GM19372 (cell line): ENCODE measurements around the gene MAPK7.
"Not testable (repeated sequence)": the region's sequence is repeated elsewhere in the genome, so short reads cannot be mapped to it uniquely, and the experiment has no call there.

ENCODE experiments used
- ATAC-seq: cut with Tn5 transposase; IDR thresholded peaks from one replicate; pipeline ENCODE4 v1.9.1; 2021; ENCODE audit warnings: mild to moderate bottlenecking, low read depth, moderate library complexity; ENCODE audit not compliant: unreplicated experiment

Gene MAPK7

GRCh38 chr17:19342611-19343255 is 35.6 kb upstream of the MAPK7 start:
- no peak for ATAC-seq

DNA sequence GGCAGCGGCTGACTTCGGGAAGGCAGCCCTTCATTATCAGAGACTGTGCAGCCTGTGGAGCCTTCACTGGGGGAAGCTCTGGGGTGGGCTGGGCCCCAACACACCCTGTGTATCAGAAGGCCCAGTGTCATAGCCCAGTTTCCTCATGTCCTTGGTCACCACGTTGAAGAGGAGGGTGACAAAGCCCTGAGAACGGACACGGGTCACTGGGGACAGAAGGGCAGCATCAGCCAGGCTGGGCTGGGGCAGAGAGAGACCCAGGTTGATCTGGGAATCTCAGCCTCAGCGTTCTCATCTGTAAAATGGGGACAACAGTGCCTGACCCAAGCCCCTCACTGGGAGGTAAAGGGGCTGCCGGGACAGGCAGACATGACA is 35.1 kb upstream of the MAPK7 start:
- no peak for ATAC-seq

DNA sequence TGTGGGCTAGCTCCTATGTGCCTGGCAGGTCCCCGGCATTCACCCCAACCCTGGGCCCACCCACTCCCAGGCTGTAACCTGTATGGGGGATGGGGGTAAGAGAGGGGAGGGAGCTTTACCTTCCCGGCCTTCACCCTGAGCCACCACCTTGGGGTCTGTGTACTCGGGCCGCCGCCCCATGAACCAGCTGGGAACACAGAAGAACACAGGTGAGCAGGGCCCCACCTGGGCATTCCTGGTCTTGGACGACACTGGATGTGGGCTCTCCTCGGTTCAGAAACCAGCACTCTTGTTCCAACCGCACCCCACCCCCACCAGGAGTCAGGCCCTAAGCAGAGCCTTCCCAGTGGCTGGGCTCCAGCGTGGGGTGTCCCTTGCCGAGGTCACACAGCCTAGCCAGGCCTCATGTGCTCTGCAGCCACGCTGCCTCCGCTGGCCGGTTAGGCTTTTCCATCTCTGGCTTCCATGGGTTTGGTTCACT is 34.6 kb upstream of the MAPK7 start:
- no peak for ATAC-seq

GRCh38 chr17:19344311-19345066 is 33.8 kb upstream of the MAPK7 start:
- ATAC-seq: no peak

GRCh38 chr17:19345067-19345460 is 33.2 kb upstream of the MAPK7 start:
- ATAC-seq: no peak

GRCh38 chr17:19345486-19346350 is 32.6 kb upstream of the MAPK7 start:
- no peak for ATAC-seq

DNA sequence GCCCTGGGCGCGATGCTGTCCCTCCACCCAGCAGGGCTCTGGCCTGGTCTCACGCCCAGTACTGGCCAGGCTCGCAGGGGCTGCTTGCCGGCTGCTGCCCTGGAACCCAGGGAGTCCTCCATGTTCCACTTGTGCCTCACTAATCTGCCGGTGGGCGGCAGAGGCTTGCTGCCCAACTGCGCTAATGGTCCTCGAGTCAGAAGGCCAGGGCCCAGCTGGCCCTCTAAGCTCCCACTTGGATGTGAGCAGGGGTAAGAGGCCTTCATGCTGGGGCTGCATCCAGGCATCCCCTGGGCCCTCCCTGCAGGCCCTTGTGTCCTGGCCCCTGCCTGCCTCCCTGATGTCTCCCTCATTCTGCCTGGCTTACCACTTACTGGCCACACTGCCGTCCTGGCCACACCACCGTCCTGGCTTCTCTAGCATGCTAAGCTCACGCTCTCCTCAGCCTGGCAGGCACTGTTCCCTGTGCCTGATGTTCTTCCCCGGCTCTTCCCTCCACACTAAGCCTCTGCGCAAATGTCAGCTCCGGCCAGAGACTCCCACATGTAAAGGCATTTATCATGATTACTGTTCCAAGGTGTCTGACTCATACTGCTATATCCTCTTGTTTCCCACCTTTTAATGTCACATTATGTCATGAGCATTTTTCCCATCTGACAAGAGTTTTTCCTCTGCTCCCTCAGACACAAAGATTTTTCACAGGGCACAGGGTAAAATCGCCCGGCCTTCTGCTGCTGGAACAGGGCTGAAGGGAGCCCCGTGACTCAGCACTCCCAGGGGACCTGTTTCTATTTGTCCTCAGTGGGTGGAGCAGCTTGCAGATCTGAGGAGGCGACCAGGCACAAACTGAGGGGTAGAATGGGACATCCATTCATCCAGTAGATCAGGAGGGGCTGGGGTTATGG is 31.7 kb upstream of the MAPK7 start:
- no peak for ATAC-seq

- no peak for ATAC-seq
Measured at GRCh38 chr17:19347323-19348080, 30.8 kb upstream of the MAPK7 start.

DNA sequence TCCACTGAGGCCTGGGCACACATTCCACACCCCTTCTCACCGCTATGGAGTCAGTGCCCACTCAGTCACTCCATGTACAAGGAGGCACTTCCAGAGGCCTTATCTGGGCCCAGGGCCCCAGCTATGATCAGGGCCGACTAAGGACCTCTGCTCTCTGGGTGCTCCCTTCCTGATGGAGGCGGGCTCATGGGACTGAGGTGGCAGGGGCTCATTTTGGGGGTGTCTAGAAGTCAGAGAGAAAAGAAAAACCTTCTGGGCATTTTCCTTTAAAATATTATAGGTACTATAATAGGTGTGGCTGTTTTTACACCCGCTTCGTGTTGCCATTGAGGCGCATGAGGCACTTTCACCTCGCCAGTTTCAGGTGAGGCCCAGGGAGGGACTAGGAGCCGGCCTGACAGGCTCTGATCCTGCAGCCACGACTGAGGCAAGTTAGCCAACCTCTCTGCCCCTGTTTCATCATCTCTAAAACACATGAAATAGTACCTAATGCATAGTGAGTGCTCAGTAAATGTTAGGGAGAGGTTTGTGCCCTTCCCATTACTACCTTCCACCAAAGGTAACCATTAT is 30.1 kb upstream of the MAPK7 start:
- ATAC-seq: no peak

GRCh38 chr17:19348806-19349205 is 29.5 kb upstream of the MAPK7 start:
- ATAC-seq: no peak

- ATAC-seq: not testable (repeated sequence)
Measured at GRCh38 chr17:19353401-19353800, 24.9 kb upstream of the MAPK7 start.

DNA sequence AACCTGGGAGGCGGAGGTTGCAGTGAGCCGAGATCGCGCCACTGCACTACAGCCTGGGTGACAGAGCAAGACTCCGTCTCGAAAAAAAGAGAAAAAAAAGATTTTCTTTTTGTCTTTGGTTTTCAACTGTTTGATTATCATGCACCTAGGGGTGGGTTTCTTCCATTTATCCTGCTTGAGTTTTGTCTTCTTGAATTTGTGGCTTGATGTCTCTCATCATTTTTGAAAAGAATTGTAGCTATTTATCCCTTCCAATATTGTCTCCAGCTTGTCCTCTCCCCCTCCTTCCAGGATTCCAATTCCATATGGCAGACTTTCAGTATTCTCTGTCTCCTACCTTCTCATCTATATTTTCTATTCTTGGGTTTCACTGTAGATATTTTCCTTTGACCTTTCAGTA is 23.6 kb upstream of the MAPK7 start:
- no peak for ATAC-seq

- ATAC-seq: no peak
Measured at GRCh38 chr17:19357351-19357750, 20.9 kb upstream of the MAPK7 start.

- ATAC-seq: no peak
Measured at GRCh38 chr17:19357761-19358160, 20.5 kb upstream of the MAPK7 start.

GRCh38 chr17:19359151-19359550 is 19.1 kb upstream of the MAPK7 start:
- no peak for ATAC-seq

- ATAC-seq: no peak
Measured at GRCh38 chr17:19359856-19360255, 18.4 kb upstream of the MAPK7 start.

DNA sequence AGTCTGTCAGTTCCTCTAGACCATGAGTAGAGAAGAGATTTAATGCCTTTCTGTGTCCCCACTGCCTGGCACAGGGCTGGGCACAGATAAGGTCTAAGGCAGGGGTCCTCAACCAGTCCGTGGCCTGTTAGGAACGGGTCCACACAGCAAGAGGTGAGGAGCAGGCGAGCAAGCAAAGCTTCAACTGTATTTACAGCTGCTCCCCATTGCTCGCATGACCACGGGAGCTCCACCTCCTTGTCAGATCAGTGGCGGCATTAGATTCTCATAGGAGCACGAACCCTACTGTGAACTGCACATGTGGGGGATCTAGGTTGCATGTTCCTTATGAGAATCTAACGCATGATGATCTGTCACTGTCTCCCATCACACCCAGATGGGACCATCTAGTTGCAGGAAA is 17.5 kb upstream of the MAPK7 start:
- ATAC-seq: no peak

DNA sequence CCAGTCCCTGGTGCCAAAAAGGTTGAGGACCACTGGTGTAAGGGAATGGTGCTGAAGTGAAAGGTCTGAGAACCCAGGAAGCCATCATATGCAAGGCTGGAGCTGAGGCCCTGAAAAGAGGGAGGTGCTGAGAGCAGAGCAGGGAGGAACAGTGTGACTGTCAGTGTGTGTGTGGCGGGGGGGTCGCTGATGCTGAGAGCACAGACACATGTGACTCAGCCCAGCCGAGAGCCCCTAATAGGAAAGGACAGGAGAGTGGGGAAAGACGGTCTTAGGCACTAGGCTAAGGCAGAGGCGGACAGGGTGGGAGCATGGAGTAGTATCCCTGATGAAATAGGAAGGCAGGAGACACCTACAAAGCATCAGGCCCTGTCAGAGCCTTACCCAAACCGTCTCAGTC is 17.0 kb upstream of the MAPK7 start:
- no peak for ATAC-seq

GRCh38 chr17:19361944-19362276 is 16.4 kb upstream of the MAPK7 start:
- no peak for ATAC-seq
